HG03175 (cell line): ENCODE data around the gene PRKCA.
"Not testable (repeated sequence)": the region's sequence is repeated elsewhere in the genome, so short reads cannot be mapped to it uniquely, and the experiment has no call there.

Source experiments
- ATAC-seq: cut with Tn5 transposase; IDR thresholded peaks from one replicate; pipeline ENCODE4 v1.9.1; 2021; ENCODE audit warnings: mild to moderate bottlenecking, moderate library complexity; ENCODE audit not compliant: unreplicated experiment

PRKCA gene

DNA sequence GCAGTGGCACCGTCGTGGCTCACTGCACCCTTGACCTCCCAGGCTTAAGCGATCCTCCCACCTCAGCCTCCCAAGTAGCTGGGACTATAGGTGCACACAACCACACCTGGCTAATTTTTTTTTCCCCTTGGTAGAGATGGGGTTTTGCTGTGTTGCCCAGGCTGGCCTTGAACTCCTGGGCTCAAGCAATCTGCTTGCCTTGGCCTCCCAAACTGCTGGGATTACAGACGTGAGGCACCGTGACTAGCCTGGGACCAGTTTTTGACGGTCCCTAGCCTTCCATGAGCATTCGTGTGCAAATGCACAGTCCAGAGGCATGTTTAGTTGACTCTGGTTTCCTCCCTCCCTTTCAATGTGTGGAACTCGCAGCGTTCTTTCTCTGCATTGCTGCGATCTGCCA lies 48.2 kb downstream of the PRKCA start:
- not testable (repeated sequence) for ATAC-seq

GRCh38 chr17:66351033-66351432 lies 48.6 kb downstream of the PRKCA start:
- ATAC-seq, result no peak

DNA sequence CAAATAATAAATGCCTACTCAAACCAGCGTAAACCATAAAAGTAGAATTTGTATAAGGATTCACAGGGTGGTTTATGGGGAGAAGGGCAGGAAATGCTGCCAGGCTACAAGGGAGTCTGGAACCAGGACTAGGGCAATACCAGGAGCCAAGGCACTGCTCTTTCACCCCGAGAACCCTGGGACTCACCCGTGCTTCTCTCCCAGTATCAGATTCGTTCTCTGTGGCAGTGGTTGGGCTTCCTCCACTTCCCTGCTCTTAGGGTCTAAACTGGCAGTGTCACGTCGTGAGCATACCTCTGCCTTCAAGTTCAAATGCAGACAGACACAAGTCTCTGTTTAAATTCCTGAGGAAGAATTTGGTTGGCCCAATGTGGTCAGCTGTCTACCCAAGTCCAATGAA lies 49.3 kb downstream of the PRKCA start:
- no peak for ATAC-seq

DNA sequence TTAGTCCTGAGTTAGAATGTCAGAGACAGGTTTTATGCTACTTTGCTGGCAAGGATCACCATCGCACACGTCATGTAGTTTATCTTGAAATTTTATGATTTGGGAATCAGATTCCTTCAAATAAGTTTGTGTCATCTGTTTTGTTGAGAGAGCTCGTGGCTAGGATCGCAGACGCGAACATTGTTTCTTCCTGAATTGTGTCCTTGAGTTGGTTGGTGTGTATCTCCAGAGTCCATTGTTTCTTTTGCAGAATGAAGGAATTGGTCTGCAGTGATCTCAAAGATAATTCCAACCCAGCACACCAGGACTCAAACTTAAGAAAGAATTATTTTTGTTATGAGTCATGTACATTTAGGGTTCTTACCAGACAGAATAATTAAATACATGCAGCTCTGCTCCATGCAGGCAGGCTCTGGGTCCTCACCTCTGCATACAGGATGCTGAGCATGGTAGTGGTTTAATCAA lies 51.6 kb downstream of the PRKCA start:
- no peak for ATAC-seq

DNA sequence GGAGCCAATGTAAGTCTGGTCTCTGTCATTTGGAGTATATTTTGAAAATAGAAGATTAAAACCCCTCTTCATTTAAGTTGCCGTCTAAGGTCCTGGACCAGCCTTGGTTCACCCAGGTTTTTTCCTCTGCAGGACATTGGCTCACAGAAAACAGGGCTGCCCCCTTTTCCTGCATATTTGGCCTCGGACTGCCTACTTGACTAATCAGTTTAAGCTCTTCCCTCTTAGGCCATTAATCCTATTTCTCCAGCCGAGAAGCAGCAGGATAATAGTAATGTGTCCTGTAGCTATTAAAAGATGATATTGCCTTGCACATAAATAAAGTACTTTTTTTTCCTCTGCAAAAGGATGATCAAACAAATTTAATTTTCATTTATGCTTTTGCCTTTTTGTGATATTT lies 52.1 kb downstream of the PRKCA start:
- no peak for ATAC-seq

GRCh38 chr17:66354981-66355380 lies 52.6 kb downstream of the PRKCA start:
- ATAC-seq, result no peak

DNA sequence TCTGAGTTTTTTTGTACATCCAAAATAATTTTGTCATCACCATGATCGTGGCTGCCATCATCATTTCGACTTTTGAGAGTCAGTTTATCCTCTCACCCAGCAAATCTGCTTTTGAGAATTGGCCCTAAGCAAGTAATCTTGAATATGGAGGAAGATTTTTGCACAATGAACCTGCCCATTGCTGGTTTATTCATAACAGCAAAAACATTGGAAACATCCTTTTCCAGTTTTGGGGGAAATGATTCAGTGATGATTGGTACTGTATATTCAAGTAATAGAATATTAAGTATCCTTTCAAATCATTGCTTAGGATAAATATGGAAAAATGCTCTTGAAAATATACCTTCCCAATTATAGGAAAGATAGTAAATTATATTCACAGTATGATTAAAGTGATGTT lies 53.1 kb downstream of the PRKCA start:
- no peak for ATAC-seq

GRCh38 chr17:66357037-66357436 lies 54.6 kb downstream of the PRKCA start:
- ATAC-seq, result no peak

DNA sequence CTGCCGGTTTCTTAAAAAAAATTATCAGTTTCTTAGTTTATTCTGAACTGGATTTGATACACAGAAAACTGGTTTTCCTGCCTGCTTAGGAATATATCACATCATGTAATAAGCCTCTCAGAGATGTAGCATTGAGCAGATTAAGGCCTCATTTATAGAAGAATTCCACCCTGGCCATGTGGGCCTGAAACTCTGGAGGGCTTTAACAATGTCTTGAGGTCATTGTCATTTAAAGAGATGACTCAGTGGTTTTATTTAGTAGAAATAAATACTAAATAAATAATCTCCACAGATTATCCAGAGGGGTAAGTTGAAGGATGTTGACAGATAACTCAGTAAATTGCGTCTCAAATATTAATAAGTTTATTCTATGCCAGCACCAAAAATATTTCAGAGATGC lies 56.9 kb downstream of the PRKCA start:
- ATAC-seq, result no peak

GRCh38 chr17:66360961-66361565 lies 58.6 kb downstream of the PRKCA start:
- not testable (repeated sequence) for ATAC-seq

DNA sequence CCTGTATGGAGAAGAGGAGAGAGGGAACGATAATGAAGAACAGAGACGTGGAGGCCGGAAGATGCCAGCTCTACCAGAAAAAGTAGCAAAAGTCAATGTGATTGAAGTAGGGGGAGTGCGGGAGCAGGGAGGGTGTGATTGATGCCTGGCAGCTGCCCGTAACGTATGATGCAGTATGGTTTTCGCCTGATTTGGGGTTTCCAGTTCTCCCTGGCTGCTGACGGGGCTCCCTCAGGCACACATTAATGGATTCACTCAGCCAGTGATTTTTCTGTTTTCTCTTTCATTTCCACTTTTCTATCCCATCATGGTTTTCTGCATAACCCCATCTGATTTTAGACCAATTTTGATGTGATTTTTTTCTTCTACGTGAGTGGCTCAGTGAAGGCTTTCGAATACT lies 62.1 kb downstream of the PRKCA start:
- ATAC-seq, result no peak

- no peak for ATAC-seq
Observed at GRCh38 chr17:66364990-66365490, 62.6 kb downstream of the PRKCA start.

DNA sequence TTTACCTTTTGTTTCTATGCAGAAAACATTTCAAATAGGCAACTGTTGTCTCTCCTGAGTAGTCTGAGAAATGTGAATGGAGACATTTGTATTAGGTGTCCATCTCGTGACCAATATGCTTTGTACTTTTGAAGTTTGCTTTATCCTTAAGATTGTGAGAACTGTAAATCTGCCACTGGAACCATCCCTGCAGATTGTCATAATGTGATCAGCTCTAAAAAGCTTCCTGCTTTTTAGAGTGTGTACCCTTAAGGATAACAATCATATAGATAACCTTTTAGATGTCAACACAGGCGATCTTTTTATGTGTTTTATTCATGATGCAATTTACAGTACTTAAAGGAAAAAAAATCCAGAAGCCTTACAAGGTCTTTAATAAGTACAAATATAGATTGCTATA lies 63.5 kb downstream of the PRKCA start:
- no peak for ATAC-seq

- no peak for ATAC-seq
Observed at GRCh38 chr17:66367107-66367506, 64.7 kb downstream of the PRKCA start.

- ATAC-seq, result no peak
Observed at GRCh38 chr17:66369830-66370229, 67.4 kb downstream of the PRKCA start.

- no peak for ATAC-seq
Observed at GRCh38 chr17:66371561-66371960, 69.1 kb downstream of the PRKCA start.

DNA sequence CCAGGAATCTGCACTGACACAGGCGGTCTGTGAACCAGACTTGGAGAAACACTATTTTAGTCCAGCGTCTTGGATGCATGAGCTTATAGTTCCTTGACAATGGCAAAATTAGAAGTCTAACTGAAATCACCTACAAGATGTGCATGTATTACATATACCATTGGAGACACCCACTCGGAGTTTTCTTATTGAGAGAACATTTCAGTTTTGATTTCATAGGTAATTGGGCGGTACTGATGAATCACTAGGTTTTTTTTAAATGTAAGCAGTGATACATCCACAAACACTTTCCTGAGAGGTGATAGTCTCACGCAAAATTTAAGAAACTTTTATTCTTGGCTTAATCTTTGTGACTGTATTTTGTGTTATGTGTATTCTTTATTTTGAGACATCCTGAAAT lies 69.8 kb downstream of the PRKCA start:
- ATAC-seq, result no peak

DNA sequence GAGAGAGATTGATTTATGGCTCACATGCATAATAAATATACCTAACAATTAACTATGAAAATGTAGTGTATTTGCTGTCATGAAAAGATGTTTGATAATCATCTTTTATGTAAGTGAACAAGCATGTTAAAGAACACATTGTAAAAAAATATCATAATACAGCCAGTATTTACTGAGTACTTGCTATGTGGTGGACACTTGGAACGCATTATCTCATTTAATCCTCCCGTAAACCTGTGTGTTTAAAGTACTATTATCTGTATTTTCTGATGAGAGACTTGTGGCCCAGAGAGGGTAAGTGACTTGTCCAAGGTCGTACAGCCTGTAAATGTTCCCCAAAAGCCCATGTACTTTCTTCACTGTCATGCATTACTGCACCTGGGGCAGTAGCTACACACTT lies 70.7 kb downstream of the PRKCA start:
- no peak for ATAC-seq

DNA sequence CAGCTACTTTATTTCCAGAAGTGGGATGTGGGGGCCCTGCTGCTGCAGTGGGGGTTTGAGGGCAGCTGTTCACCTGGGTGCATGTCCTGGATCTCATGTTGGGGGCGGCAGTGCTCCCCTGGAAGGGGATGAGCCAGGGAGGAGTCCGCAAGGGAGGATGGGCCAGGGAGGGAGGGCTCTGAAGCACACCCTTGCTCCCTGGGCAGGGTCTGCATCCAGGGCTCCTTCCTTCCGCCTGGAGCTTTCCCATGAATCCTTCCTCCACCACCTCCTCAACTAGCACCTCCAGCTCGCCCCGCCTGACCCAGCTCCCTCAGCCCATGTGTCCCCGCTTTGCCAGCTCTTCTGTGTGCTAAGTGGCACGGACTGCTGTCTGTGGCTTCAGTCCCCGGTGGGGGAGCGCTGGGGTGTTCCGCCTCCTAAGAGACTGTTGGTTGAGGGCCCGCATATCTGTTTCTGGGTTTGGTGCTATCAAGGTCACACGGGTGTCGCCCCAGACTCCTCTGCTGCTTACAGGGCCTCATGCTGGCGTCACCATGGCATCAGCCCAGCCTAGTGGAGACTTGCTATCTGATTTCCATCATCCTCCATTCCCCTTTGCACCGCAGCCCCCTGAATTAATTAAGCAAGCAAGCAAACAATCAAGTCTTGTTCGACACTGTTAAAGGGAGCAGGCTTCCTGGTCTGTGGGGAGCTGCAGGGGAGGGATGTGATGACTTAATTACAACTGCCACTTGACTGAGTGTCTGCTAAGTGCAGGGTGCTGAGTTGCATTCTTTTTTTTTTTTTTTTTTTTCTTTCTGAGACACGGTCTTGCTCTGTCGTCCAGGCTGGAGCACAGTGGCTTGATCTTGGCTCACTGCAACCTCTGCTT lies 71.8 kb downstream of the PRKCA start:
- no peak for ATAC-seq

DNA sequence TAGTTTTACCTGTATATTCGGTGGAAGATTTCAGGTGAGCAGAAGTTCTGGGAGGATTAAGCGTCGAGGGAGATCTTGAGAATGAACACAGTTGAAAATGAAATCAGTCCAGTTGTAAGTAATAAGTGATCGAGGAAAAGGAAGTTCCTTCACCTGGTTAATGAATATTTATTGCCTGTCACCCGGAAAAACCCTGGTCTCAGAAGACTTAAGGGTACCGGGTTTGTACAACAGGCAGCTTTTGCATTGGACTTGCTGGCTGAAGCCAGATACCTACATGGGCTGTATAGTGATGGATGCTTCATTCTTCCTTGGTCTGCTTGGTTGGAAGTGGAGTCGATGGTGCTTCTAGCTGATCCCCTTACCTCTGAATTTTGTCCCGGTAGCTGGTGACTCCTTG lies 72.7 kb downstream of the PRKCA start:
- no peak for ATAC-seq

DNA sequence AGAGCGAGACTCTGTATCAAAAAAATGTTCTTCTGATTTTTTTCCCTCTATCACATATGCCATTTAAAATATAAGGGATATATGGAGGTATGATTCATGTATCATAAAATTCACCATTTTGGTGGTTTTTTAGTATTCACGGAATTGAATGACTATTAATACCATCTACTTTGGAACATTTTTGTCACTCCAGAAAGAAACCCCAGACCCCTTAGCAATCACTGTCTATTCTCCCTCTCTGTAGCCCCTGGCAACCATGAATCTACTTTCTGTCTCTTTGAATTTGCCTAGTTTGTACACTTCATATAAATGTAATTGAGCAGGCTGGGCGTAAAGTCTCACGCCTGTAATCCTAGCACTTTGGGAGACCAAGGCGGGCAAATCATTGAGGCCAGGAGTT lies 75.9 kb downstream of the PRKCA start:
- no peak for ATAC-seq

- no peak for ATAC-seq
Observed at GRCh38 chr17:66379544-66379943, 77.1 kb downstream of the PRKCA start.
